Measurements from ENCODE around the gene PRDM7. TPM values are rescaled to one million over a fixed set of nuclear protein-coding genes. Genes with fewer than 3 reads are reported as not detected.

Gene PRDM7
- total RNA-seq, 4 donors from 2014 or later: not detected

- no peak for DNase-seq
Observed at GRCh38 chr16:90020838-90021382, 56.2 kb downstream of the PRDM7 start.

GRCh38 chr16:90020260-90020837 lies 56.8 kb downstream of the PRDM7 start:
- DNase-seq: no peak
- Histone ChIP-seq H3K36me3 (no peaks in the 10 kb centered on the region), H3K9me3 (no peaks in the 10 kb centered on the region), H3K27me3 (no peaks in the 10 kb centered on the region), H3K4me3 (peak overlapping the region in 2 of 4 donors; percentile 85 to 92), H3K27ac (no peak overlapping the region), H3K4me1 (peaks cover 0 to 27% (median 10%) of the 10 kb centered on the region in 4 donors)
- TF ChIP-seq CTCF (IDR thresholded peaks at IDR 0.05) (no peak), POLR2A (IDR thresholded peaks at IDR 0.05) (no peak)

More at GRCh38 chr16:90020838-90021382, 56.2 kb downstream of the PRDM7 start:
- TF ChIP-seq POLR2A (IDR thresholded peaks at IDR 0.05) (no peak), CTCF (IDR thresholded peaks at IDR 0.05) (no peak)
- Histone ChIP-seq H3K27ac (no peak overlapping the region), H3K27me3 (no peaks in the 10 kb centered on the region), H3K4me1 (peaks cover 0 to 27% (median 10%) of the 10 kb centered on the region in 4 donors), H3K4me3 (no peak overlapping the region), H3K9me3 (no peaks in the 10 kb centered on the region), H3K36me3 (no peaks in the 10 kb centered on the region)

- peak overlapping the region in 3 of 4 donors; percentile 9 to 55 (median 11) for H3K27ac ChIP-seq
- H3K27me3 ChIP-seq: no peaks in the 10 kb centered on the region
- peak overlapping the region; percentile 38 to 92 (median 75) for H3K4me3 ChIP-seq
- TF ChIP-seq CTCF (IDR thresholded peaks at IDR 0.05) (peak in 5 of 6 experiments; percentile 18 to 65 (median 40)), POLR2A (IDR thresholded peaks at IDR 0.05) (no peak)
- peak; percentile 35 to 73 (median 70) for DNase-seq
- H3K9me3 ChIP-seq: no peaks in the 10 kb centered on the region
- peaks cover 0 to 27% (median 10%) of the 10 kb centered on the region in 4 donors for H3K4me1 ChIP-seq
- no peaks in the 10 kb centered on the region for H3K36me3 ChIP-seq
Observed at GRCh38 chr16:90019543-90020259, 57.4 kb downstream of the PRDM7 start.

- Histone ChIP-seq H3K4me1 (peaks cover 0 to 27% (median 10%) of the 10 kb centered on the region in 4 donors), H3K27ac (peak within 1 kb of the TSS; percentile 9 to 55 (median 24)), H3K27me3 (no peaks in the 10 kb centered on the region), H3K36me3 (no peaks in the 10 kb centered on the region), H3K9me3 (no peaks in the 10 kb centered on the region), H3K4me3 (peak within 1 kb of the TSS; percentile 38 to 92 (median 75))
- TF ChIP-seq CTCF (IDR thresholded peaks at IDR 0.05) (no peak), POLR2A (IDR thresholded peaks at IDR 0.05) (no peak)
- peak in 2 of 3 donors; percentile 59 to 62 for DNase-seq
Observed at GRCh38 chr16:90018652-90019542, 58.2 kb downstream of the PRDM7 start, which contains the start of gene DBNDD1. Gene DBNDD1 (minus strand): TSS chr16:90019456. CDS start chr16:90019341, 115 bp downstream.

- DNase-seq: no peak
- TF ChIP-seq CTCF (IDR thresholded peaks at IDR 0.05): no peak
- TF ChIP-seq POLR2A (IDR thresholded peaks at IDR 0.05): no peak
- Histone ChIP-seq H3K9me3 (no peaks in the 10 kb centered on the region), H3K27me3 (no peaks in the 10 kb centered on the region), H3K27ac (no peak overlapping the region), H3K4me1 (peaks cover 0 to 29% (median 12%) of the 10 kb centered on the region in 4 donors), H3K4me3 (peak overlapping the region in 3 of 4 donors; percentile 65 to 92 (median 85)), H3K36me3 (no peaks in the 10 kb centered on the region)
Observed at GRCh38 chr16:90018297-90018651, 58.9 kb downstream of the PRDM7 start.

All from Peyer's patch (tissue), 4 donors.